Inflammatory macrophage treated with lipopolysaccharide for 4 hours (primary cell): ENCODE results near the gene BTBD7.
"Not testable (repeated sequence)": the region's sequence is repeated elsewhere in the genome, so short reads cannot be mapped to it uniquely, and the experiment has no call there.

Experiments
- DNase-seq: peaks from one replicate; pipeline ENCODE4 v3.0.0-alpha.2; 2020

Gene BTBD7

GRCh38 chr14:93239869-93240677 lies 92.8 kb downstream of the BTBD7 start:
- DNase-seq, result no peak

GRCh38 chr14:93234798-93235197 lies 98.0 kb downstream of the BTBD7 start:
- no peak for DNase-seq

- DNase-seq, result not testable (repeated sequence)
Observed at GRCh38 chr14:93233078-93233477, 99.8 kb downstream of the BTBD7 start.

DNA sequence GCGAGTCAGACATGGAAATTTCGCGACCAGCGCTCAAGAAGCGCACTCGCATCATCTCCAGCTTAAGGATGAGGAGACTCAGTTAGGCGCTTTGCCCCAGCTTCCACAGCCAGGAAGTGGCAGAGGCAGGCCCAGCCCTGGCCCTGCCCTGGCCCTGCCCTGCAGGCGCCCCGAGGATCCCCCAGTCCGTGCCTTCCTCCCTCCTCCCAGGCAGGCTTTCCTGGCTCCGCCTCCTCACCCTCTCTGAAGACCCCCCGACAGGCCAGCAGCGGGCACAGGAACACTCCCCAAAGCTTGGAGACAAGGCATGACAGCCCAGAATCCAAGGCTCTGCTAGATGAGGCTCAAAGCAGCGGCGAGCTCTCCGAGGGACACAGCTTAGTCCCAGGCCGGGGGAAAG lies 100.7 kb downstream of the BTBD7 start:
- DNase-seq, result no peak

- no peak for DNase-seq
Observed at GRCh38 chr14:93231129-93231979, 101.5 kb downstream of the BTBD7 start.

GRCh38 chr14:93230539-93230938 lies 102.3 kb downstream of the BTBD7 start:
- DNase-seq, result no peak

DNA sequence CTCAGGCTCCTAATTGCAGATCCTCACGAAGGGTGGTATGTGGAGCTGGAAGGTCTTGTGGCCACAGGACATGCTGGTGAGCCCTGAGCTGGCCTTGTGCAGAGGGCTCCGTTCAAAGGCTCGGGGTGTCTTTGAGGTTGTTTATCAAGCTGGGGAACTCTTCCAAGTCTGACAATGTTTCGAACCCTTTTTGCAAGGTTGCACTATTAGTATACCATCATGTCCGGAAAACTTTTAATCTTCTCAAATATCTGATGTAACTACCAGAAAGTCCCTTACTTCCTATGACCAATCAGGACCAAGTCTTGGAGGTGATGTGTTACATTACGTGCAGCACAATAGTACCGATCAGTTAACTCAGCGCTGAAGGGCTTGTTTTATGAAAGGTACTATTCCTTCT lies 104.3 kb downstream of the BTBD7 start:
- no peak for DNase-seq

DNA sequence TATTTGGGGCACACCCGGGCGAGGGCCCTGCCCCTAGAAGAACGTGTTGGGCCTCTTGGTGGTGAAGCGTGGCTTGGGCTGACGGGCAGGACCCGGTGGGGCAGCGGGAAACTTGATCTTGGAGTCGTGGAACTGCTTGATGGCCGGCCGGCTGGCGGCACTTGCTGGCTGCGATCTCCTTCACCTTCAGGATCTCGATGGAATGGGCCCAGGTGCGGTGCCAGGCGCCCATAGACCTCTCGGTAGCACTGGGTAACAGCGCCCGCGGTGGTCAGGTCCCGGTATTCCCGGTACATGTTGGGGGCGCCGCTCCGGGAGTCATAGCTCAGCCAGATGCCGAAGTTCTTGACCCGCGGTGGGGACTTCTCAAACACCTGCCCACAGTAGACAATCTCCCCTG lies 109.3 kb downstream of the BTBD7 start:
- no peak for DNase-seq

GRCh38 chr14:93220509-93220908 lies 112.3 kb downstream of the BTBD7 start:
- no peak for DNase-seq

- DNase-seq, result peak; percentile 73
Observed at GRCh38 chr14:93219103-93219726, 113.6 kb downstream of the BTBD7 start.

GRCh38 chr14:93214598-93214997 lies 118.2 kb downstream of the BTBD7 start:
- DNase-seq, result no peak

GRCh38 chr14:93212432-93212831 lies 120.4 kb downstream of the BTBD7 start:
- DNase-seq, result no peak

DNA sequence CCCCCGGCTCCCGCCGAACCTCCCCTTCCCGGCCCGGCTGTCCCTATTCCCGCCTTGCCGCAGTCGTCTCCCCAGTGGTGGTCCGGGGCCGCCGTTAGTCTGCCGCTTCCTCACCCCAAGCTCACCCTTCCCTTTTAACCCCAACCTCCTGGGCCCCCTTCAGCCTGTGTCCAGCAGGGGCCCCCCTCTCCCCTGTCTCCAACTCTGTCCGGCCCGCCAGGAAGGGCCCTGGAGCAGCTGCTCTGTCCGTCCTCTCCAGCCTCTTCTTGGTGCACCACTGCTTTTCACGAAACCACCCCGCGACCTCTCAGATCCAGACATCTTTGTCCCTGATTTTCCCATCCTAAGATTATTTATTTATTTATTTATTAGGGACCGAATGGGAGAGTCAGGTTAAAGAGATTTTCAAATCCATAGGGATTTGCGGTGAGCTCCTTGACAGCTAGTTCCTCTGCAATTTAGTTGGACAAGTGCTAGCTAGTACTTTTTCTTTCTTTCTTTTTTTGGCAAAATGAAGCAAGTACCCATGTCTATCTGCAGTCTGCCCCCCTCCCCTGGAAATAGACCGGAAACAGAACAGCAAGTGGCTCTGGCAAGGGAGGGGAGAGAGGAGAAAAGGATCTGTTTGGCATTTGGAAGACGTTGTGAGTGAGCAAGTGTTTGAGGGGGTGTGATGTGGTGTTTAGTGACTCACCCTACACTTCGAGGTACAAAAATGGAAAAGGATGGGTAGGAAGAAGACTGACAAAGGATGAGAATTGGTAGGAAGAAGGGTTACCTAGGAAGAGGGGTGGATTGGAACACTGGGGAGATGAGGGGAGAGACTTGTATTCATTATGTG lies 125.1 kb downstream of the BTBD7 start:
- peak; percentile 53 for DNase-seq

- peak; percentile 99 for DNase-seq
Observed at GRCh38 chr14:93206793-93207467, 125.9 kb downstream of the BTBD7 start, which contains the start of the genes GON7 and UBR7. TSS of gene GON7 (minus strand) at chr14:93207065. CDS start at chr14:93207037, 28 bp downstream. TSS of gene UBR7 (plus strand) at chr14:93207256. CDS start at chr14:93207292, 36 bp downstream.

GRCh38 chr14:93201155-93201704 lies 131.6 kb downstream of the BTBD7 start:
- no peak for DNase-seq

DNA sequence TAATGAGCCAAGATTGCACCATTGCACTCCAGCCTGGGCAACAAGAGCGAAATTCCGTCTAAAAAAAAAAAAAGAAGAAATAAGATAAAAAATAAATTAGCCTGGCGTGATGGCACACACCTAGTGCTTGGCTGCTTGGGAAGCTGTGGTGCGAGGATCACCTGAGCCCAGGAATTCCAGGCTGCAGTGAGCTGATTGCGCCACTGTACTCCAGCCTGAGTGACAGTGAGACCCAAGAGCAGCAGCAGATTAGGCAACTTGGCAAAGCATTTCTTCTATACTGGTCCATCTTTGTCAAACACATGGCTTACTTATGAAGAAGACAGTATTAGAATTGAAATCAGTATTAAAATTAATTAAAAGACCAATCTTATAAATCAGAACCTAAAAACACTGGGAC lies 132.3 kb downstream of the BTBD7 start:
- no peak for DNase-seq

- no peak for DNase-seq
Observed at GRCh38 chr14:93199031-93199430, 133.8 kb downstream of the BTBD7 start.

DNA sequence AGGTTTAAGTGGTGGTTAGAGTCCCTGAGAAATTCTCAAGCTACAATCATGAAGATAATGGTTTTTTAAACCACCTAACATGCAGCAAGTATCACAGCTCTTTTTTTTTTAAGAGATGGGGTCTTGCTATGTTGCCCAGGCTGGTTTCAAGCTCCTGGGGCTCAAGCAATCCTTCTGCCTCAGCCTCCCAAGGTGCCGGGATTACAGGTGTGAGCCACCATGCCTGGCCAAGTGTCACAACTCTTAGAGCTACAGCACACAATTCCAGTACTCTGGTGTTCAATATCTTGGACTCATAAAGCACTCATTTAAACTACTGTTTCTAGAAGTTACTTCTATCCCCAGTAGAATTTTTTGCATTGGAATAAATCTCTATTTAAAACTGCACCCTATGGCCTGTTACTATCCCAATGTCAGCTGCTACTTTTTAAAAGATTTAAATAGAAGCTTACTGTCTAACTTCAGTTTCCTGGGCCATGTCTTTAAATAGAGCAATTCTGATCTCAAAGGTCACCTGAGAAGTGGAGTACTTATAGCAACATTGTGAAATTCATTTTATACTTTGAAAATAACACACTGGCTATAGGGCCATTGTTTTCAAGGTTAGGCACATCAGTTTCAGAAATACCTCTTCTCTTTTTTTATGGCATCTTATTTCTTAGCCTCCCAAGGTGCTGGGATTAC lies 137.4 kb downstream of the BTBD7 start:
- DNase-seq, result no peak
